ENCODE results near the gene ATXN1. TPM values are rescaled to one million over a fixed set of nuclear protein-coding genes. Genes with fewer than 3 reads are reported as not detected.
"Not testable (repeated sequence)": the region's sequence is repeated elsewhere in the genome, so short reads cannot be mapped to it uniquely, and the experiment has no call there.

The ATXN1 gene
- total and polyA plus RNA-seq, 3 donors from 2014 or later, result 12.8 to 84.1 (median 64.3) TPM

DNA sequence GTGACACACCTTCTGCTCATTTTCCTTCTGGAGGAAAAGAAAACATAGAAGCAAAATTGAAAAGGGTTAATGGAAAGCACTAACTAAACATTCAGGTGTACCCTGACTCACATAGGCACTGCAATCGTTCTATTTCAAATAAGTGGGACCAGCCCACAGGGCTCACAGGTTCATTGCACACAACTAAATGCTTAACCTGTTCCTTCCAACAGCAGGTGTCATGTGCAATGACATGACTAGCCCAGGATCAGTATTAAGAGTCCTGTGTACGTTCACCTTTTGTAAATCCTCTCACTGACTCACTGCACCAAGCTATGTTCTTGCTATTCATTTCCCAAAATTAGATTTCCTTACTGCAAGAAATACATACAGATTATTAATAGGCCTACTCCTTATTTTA is 371.6 kb downstream of the ATXN1 start:
- TF ChIP-seq, protein P1, sequence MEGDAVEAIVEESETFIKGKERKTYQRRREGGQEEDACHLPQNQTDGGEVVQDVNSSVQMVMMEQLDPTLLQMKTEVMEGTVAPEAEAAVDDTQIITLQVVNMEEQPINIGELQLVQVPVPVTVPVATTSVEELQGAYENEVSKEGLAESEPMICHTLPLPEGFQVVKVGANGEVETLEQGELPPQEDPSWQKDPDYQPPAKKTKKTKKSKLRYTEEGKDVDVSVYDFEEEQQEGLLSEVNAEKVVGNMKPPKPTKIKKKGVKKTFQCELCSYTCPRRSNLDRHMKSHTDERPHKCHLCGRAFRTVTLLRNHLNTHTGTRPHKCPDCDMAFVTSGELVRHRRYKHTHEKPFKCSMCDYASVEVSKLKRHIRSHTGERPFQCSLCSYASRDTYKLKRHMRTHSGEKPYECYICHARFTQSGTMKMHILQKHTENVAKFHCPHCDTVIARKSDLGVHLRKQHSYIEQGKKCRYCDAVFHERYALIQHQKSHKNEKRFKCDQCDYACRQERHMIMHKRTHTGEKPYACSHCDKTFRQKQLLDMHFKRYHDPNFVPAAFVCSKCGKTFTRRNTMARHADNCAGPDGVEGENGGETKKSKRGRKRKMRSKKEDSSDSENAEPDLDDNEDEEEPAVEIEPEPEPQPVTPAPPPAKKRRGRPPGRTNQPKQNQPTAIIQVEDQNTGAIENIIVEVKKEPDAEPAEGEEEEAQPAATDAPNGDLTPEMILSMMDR (IDR thresholded peaks at IDR 0.05), result no peak
- TF ChIP-seq POLR2A (IDR thresholded peaks at IDR 0.05), result no peak

DNA sequence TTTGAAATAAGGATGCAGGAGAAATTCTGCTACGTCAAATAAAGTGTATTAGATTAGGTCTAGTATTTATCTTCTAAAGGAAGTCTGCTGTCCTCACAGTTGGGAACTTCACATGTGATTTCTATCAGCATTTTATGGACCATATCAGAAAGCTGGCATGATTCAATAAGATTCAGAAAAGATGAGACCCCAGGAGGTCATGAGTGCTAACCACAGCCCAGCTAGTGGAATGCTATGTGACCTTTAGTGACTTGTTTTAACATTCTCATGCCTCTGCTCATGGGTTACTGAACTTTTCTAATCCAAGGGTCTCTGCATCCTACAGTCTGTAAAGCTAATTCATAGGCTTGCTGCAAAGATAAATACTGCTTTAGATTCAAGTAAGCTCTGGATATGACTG is 372.8 kb downstream of the ATXN1 start:
- intact Hi-C loops (cut with DNase I; ENCODE audit: low total_unique reads), result no loop called here
- no peak for TF ChIP-seq POLR2A (IDR thresholded peaks at IDR 0.05)
- TF ChIP-seq, protein P1 (IDR thresholded peaks at IDR 0.05), result no peak
- H3K4me3 ChIP-seq, result no peak overlapping the region
- no peak overlapping the region for H3K27ac ChIP-seq
- no peaks in the 10 kb centered on the region for H3K36me3 ChIP-seq (ENCODE audit: low read depth, missing control alignments)
- WGBS, 2 donors, result 87 to 100% methylated on average over 1 of the region's 1 CpG
- H3K27me3 ChIP-seq, result no peaks in the 10 kb centered on the region
- no peaks in the 10 kb centered on the region for H3K4me1 ChIP-seq
- no peaks in the 10 kb centered on the region for H3K9me3 ChIP-seq
- no peak for DNase-seq

More for the DNA sequence above, 371.6 kb downstream of the ATXN1 start:
- DNase-seq, result no peak
- Histone ChIP-seq H3K4me3 (no peak overlapping the region), H3K36me3 (ENCODE audit: low read depth, missing control alignments) (no peaks in the 10 kb centered on the region), H3K9me3 (no peaks in the 10 kb centered on the region), H3K4me1 (no peaks in the 10 kb centered on the region), H3K27me3 (no peaks in the 10 kb centered on the region), H3K27ac (no peak overlapping the region)
- 94% methylated on average over 2 of the region's 2 CpGs for WGBS, 2 donors
- intact Hi-C loops (cut with DNase I; ENCODE audit: low total_unique reads), result no loop called here

DNA sequence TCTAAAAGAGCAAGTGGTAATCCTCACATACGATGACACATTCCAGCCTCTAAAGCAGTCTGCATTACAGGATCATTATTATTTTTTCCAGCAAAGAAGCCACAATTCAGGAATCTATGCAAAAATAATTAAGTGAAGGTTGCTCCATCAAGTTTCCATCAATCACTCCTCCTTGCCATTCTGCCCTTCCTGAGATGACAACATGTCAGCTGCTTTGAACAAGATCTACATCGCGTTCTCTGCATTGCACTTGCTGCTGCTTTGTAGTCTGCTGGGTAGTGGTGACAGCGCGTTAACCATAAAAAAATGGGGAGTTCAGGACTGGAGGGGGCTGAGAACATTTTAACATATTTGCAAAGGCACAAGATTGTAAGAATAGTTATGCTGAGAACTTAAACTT is 375.2 kb downstream of the ATXN1 start:
- TF ChIP-seq, protein P1 (IDR thresholded peaks at IDR 0.05), result no peak
- no peak for TF ChIP-seq POLR2A (IDR thresholded peaks at IDR 0.05)
- Histone ChIP-seq H3K27me3 (no peaks in the 10 kb centered on the region), H3K27ac (no peak overlapping the region), H3K4me1 (no peaks in the 10 kb centered on the region), H3K36me3 (ENCODE audit: low read depth, missing control alignments) (no peaks in the 10 kb centered on the region), H3K9me3 (no peaks in the 10 kb centered on the region), H3K4me3 (no peak overlapping the region)
- WGBS, 2 donors, result 77 to 86% methylated on average over 5 of the region's 5 CpGs
- intact Hi-C loops (cut with DNase I; ENCODE audit: low total_unique reads), result no loop called here
- DNase-seq, result no peak

DNA sequence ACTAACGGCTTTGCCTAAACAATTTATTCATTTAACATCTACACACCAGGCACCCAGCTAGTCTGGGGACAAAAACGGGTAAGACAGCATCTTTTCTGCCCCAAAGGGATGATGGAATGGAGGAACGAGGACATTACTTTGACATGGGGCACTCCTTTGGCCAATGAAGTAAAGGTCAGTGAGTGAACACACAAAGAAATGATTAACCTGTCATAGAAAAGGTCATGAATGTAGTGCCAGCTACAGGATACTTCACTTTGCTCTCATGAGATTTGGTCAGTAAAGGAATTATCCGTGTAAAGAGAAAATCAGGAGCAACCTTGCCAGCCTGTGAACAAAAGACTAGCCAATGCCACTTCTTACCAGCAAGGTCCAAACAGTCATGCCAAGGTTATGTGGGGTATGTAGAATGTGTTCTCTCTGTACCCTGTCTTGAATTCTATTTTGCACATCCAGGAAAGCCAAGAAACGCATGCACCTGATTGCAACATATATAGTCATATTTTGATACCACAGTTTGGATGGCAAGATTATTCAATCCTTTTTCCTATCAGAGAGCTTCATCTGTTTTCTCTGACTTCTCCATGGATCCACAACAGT is 377.6 kb downstream of the ATXN1 start:
- no peak overlapping the region for H3K27ac ChIP-seq
- no peaks in the 10 kb centered on the region for H3K4me1 ChIP-seq
- 94 to 95% methylated on average over 5 of the region's 5 CpGs for WGBS, 2 donors
- TF ChIP-seq POLR2A (IDR thresholded peaks at IDR 0.05), result no peak
- TF ChIP-seq, protein P1 (IDR thresholded peaks at IDR 0.05), result no peak
- no peaks in the 10 kb centered on the region for H3K27me3 ChIP-seq
- no peak for DNase-seq
- no peak overlapping the region for H3K4me3 ChIP-seq
- H3K36me3 ChIP-seq (ENCODE audit: low read depth, missing control alignments), result no peaks in the 10 kb centered on the region
- intact Hi-C loops (cut with DNase I; ENCODE audit: low total_unique reads), result no loop called here
- H3K9me3 ChIP-seq, result no peaks in the 10 kb centered on the region

DNA sequence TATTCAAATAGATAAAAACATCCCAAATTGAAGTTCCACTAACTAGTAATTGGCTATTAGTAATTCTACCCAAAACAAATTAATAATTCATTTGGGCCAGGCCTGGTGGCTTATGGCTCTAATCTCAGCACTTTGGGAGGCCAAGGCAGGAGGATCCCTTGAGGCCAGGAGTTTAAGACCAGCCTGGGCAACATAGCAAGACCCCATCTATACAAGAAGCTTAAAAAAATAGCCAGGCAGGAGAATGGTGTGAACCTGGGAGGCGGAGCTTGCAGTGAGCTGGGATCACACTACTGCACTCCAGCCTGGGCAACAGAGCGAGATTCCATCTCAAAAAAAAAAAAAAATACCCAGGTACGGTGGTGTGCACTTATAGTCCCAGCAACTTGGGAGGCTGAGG is 379.3 kb downstream of the ATXN1 start:
- DNase-seq; H3K27ac ChIP-seq; H3K36me3 ChIP-seq (ENCODE audit: low read depth, missing control alignments); H3K4me3 ChIP-seq; H3K9me3 ChIP-seq; H3K27me3 ChIP-seq; H3K4me1 ChIP-seq; intact Hi-C loops (cut with DNase I; ENCODE audit: low total_unique reads): not testable (repeated sequence)
- WGBS, 2 donors, result 93 to 95% methylated on average over 3 of the region's 3 CpGs

Measured in testis (tissue), 3 donors.